HepG2 (cell line): ENCODE data around the gene TFAP2E. TPM values are rescaled to one million over a fixed set of nuclear protein-coding genes. Genes with fewer than 3 reads are reported as not detected.

ENCODE experiments used
- ARID5B ChIP-seq: IDR thresholded peaks from 2 replicates; pipeline ENCODE4 v1.4.0; 2020; ENCODE audit warnings: mild to moderate bottlenecking, missing genetic modification reagents
- ATM ChIP-seq: fragments of 450-650 bp; IDR thresholded peaks from 2 replicates; pipeline ENCODE4 v1.7.1; 2017; ENCODE audit warnings: mild to moderate bottlenecking, borderline replicate concordance
- CBX1 ChIP-seq: IDR thresholded peaks from one replicate; pipeline ENCODE4 v1.6.1; 2016; ENCODE audit warnings: antibody characterized with exemption, low read depth
- CEBPZ ChIP-seq: IDR thresholded peaks from 2 replicates; pipeline ENCODE4 v1.6.1; 2012; ENCODE audit warnings: low read length, improper control_type of control experiment
- KLF11 ChIP-seq: IDR thresholded peaks from 2 replicates; pipeline ENCODE4 v1.6.1; 2016; ENCODE audit warnings: missing compliant biosample characterization
- NKX3-1 ChIP-seq: sonication (generic); formaldehyde crosslinking; IDR thresholded peaks from 2 replicates; pipeline ENCODE4 v1.5.0; 2020; ENCODE audit warnings: missing genetic modification reagents
- RAD21 ChIP-seq: fragments of 450-650 bp; formaldehyde crosslinking; IDR thresholded peaks from 2 replicates; pipeline ENCODE4 v1.5.0; 2020; ENCODE audit warnings: mild to moderate bottlenecking
- RXRB ChIP-seq: IDR thresholded peaks from 2 replicates; pipeline ENCODE4 v1.6.1; 2016; ENCODE audit warnings: borderline replicate concordance, missing genetic modification reagents, missing compliant biosample characterization
- THYN1 ChIP-seq: sonication (generic); formaldehyde crosslinking; IDR thresholded peaks from 2 replicates; pipeline ENCODE4 v1.8.1; 2023; ENCODE audit warnings: low read depth, mild to moderate bottlenecking, moderate library complexity, missing genetic modification reagents, borderline replicate concordance
- ZC3H13 ChIP-seq: sonication (generic); formaldehyde crosslinking; IDR thresholded peaks from 2 replicates; pipeline ENCODE4 v1.8.1; 2023; ENCODE audit warnings: mild to moderate bottlenecking, missing genetic modification reagents, moderate library complexity
- ZNF331 ChIP-seq: sonication (generic); formaldehyde crosslinking; IDR thresholded peaks from 2 replicates; pipeline ENCODE4 v1.4.0; 2020; ENCODE audit warnings: missing genetic modification reagents
- ZNF343 ChIP-seq: sonication (generic); formaldehyde crosslinking; IDR thresholded peaks from 2 replicates; pipeline ENCODE4 v1.4.0; 2020; ENCODE audit warnings: mild to moderate bottlenecking, missing genetic modification reagents
- ZNF589 ChIP-seq: sonication (generic); formaldehyde crosslinking; conservative IDR thresholded peaks from 2 replicates; pipeline ENCODE4 v1.8.0; 2022; ENCODE audit warnings: mild to moderate bottlenecking, moderate library complexity, missing genetic modification reagents
- ZNF703 ChIP-seq: sonication (generic); formaldehyde crosslinking; IDR thresholded peaks from 2 replicates; pipeline ENCODE4 v1.5.1; 2020; ENCODE audit warnings: missing genetic modification reagents, mild to moderate bottlenecking, moderate library complexity, borderline replicate concordance
- polyA plus RNA-seq, 8 experiments: library from polyadenylated mRNA; depleted of rRNA in 3 of 8; stranded (reverse) in 7 of 8; unstranded in 1 of 8; fragments of >200 nt; fragmentation: Illumina TruSeq in 4 of 8; extraction: Trizol in 4 of 8; gene quantifications; 2 replicates each; pipeline versions ENCODE4 v1.2.1 to v1.2.3, GENCODE V29; 2011 to 2016; ENCODE audit warnings: low read depth in 4 of 8, missing spikeins in 1 of 8, mixed read lengths in 1 of 8; ENCODE audit not compliant: insufficient read depth in 1 of 8
- total RNA-seq, 5 experiments: library from RNA; depleted of rRNA; stranded (reverse); fragments of >200 nt; fragmentation: Illumina TruSeq; extraction: Trizol; gene quantifications; 2 replicates each; pipeline ENCODE4 v1.2.3, GENCODE V29; 2016; ENCODE audit warnings: low read depth in 1 of 5
- TF ChIP-seq, protein P1 (sequence below): sonication (generic); formaldehyde crosslinking; IDR thresholded peaks from 2 replicates; pipeline ENCODE4 v1.8.1; 2023; ENCODE audit warnings: mild to moderate bottlenecking, missing genetic modification reagents
- TF ChIP-seq, protein P2 (sequence below): IDR thresholded peaks from 2 replicates; pipeline ENCODE4 v1.6.1; 2016; ENCODE audit warnings: missing genetic modification reagents, missing compliant biosample characterization
- TF ChIP-seq, protein P3 (sequence below): sonication (generic); formaldehyde crosslinking; IDR thresholded peaks from 2 replicates; pipeline ENCODE4 v1.5.0; 2020; ENCODE audit warnings: mild to moderate bottlenecking, missing genetic modification reagents

Gene TFAP2E
- total and polyA plus RNA-seq, 2 of the 13 experiments (the other 11 are each of a cell fraction or from before 2014, with no cell fraction given) = 0.31 to 0.41 TPM

- TF ChIP-seq CEBPZ = no peak
- TF ChIP-seq CBX1 = no peak
- TF ChIP-seq RAD21 (CRISPR knock-in tag) = no peak; the same call in none of the 2 replicates
- TF ChIP-seq ZNF343 (CRISPR knock-in tag) = no peak
- TF ChIP-seq ZNF703 (CRISPR knock-in tag) = no peak
- TF ChIP-seq ZNF589 (CRISPR knock-in tag) = peak; percentile 39; the same call in 1 of the 2 replicates
- TF ChIP-seq THYN1 (CRISPR knock-in tag) = no peak
- TF ChIP-seq ZNF331 (CRISPR knock-in tag) = no peak
- TF ChIP-seq NKX3-1 = 0 out of 2 replicates have a peak, but pooled peaks have one; percentile 30
- no peak; the same call in 1 of the 2 replicates for TF ChIP-seq ARID5B (CRISPR knock-in tag)
- peak; percentile 6; the same call in 1 of the 2 replicates for TF ChIP-seq RXRB (CRISPR knock-in tag)
- TF ChIP-seq, protein P1, sequence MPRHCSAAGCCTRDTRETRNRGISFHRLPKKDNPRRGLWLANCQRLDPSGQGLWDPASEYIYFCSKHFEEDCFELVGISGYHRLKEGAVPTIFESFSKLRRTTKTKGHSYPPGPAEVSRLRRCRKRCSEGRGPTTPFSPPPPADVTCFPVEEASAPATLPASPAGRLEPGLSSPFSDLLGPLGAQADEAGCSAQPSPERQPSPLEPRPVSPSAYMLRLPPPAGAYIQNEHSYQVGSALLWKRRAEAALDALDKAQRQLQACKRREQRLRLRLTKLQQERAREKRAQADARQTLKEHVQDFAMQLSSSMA (CRISPR knock-in tag) = no peak
- no peak for TF ChIP-seq ATM
- TF ChIP-seq, protein P2, sequence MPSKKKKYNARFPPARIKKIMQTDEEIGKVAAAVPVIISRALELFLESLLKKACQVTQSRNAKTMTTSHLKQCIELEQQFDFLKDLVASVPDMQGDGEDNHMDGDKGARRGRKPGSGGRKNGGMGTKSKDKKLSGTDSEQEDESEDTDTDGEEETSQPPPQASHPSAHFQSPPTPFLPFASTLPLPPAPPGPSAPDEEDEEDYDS (CRISPR knock-in tag) = no peak
- TF ChIP-seq, protein P3, sequence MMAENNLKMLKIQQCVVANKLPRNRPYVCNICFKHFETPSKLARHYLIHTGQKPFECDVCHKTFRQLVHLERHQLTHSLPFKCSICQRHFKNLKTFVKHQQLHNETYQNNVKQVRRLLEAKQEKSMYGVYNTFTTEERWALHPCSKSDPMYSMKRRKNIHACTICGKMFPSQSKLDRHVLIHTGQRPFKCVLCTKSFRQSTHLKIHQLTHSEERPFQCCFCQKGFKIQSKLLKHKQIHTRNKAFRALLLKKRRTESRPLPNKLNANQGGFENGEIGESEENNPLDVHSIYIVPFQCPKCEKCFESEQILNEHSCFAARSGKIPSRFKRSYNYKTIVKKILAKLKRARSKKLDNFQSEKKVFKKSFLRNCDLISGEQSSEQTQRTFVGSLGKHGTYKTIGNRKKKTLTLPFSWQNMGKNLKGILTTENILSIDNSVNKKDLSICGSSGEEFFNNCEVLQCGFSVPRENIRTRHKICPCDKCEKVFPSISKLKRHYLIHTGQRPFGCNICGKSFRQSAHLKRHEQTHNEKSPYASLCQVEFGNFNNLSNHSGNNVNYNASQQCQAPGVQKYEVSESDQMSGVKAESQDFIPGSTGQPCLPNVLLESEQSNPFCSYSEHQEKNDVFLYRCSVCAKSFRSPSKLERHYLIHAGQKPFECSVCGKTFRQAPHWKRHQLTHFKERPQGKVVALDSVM = peak; percentile 49; the same call in 1 of the 2 replicates
- no peak; the same call in 1 of the 2 replicates for TF ChIP-seq KLF11 (CRISPR knock-in tag)
- peak; percentile 71; the same call in 1 of the 2 replicates for TF ChIP-seq ZC3H13 (CRISPR knock-in tag)
Observed at GRCh38 chr1:35557611-35558373, 15.3 kb upstream of the TFAP2E start, which contains the start of gene NCDN (continued).
